ENCODE results near the gene KIF16B.
"Not testable (repeated sequence)": the region's sequence is repeated elsewhere in the genome, so short reads cannot be mapped to it uniquely, and the experiment has no call there.

The KIF16B gene

DNA sequence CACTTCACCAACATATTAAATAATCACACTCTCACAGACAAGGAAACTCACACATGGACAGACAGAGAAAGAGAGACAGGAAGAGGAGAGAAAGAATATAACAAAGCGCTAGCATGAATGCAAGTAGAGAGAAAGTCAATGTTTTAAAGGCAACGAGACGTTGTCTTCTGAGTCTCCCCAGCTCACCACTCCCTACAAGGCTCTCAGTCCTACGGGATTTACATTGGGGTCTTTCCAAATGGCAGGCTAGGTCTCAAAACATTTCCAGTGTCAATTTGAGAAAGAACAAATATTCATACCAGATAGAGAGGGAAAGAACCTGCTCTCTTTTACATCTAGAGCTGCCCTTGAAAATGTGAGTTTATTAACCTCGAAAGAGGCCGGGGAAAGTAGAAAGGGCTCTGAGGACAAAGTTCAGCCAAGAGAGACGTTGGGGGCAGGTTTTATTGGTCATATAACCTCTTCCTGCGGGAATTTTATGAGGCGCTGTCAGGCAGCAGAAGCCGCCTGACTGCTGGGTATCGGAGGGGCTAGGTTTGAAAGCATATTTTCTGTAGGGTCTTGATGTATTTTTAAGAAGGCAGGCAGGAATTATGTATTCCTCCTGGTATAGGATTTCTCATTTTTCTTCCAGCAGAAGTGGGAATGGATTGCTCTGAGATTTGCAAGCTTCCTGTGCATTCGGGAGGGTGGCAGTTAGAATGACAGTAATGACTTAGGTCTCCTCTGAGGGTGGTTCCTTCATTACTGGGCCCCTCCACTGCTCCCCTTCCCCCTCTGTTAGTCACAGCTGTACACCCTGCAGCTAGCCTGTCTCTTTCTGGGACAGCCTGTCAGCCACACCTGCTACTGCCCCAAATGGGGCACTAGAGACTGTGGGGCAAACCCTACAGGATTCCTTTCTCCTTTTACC lies 34.4 kb upstream of the KIF16B start:
- Mint-ChIP-seq H3K36me3 (ENCODE audit: low read depth) (no peaks in the 10 kb centered on the region), H3K27me3 (peaks cover 7% of the 10 kb centered on the region), H3K4me3 (no peak overlapping the region), H3K9me3 (no peaks in the 10 kb centered on the region), H3K4me1 (ENCODE audit: low read depth) (no peaks in the 10 kb centered on the region), H3K27ac (no peak overlapping the region)
- intact Hi-C loops (cut with micrococcal nuclease) = no loop called here

- Mint-ChIP-seq H3K4me3 (no peak overlapping the region), H3K4me1 (ENCODE audit: low read depth) (no peaks in the 10 kb centered on the region), H3K9me3 (no peaks in the 10 kb centered on the region), H3K27ac (no peak overlapping the region), H3K27me3 (peaks cover 7% of the 10 kb centered on the region), H3K36me3 (ENCODE audit: low read depth) (no peaks in the 10 kb centered on the region)
- intact Hi-C loops (cut with micrococcal nuclease) = no loop called here
Observed at GRCh38 chr20:16606468-16607070, 33.3 kb upstream of the KIF16B start.

- H3K4me1 Mint-ChIP-seq (ENCODE audit: low read depth) = no peaks in the 10 kb centered on the region
- no peaks in the 10 kb centered on the region for H3K9me3 Mint-ChIP-seq
- no peak overlapping the region for H3K27ac Mint-ChIP-seq
- H3K4me3 Mint-ChIP-seq = no peak overlapping the region
- H3K27me3 Mint-ChIP-seq = peaks cover 3% of the 10 kb centered on the region
- no peaks in the 10 kb centered on the region for H3K36me3 Mint-ChIP-seq (ENCODE audit: low read depth)
- intact Hi-C loops (cut with micrococcal nuclease) = no loop called here
Observed at GRCh38 chr20:16601047-16601446, 27.8 kb upstream of the KIF16B start.

- Mint-ChIP-seq H3K4me1 (ENCODE audit: low read depth) (no peaks in the 10 kb centered on the region), H3K4me3 (no peak overlapping the region), H3K27me3 (peaks cover 3% of the 10 kb centered on the region), H3K27ac (no peak overlapping the region), H3K36me3 (ENCODE audit: low read depth) (no peaks in the 10 kb centered on the region), H3K9me3 (no peaks in the 10 kb centered on the region)
- intact Hi-C loops (cut with micrococcal nuclease) = no loop called here
Observed at GRCh38 chr20:16599257-16599656, 26.0 kb upstream of the KIF16B start.

DNA sequence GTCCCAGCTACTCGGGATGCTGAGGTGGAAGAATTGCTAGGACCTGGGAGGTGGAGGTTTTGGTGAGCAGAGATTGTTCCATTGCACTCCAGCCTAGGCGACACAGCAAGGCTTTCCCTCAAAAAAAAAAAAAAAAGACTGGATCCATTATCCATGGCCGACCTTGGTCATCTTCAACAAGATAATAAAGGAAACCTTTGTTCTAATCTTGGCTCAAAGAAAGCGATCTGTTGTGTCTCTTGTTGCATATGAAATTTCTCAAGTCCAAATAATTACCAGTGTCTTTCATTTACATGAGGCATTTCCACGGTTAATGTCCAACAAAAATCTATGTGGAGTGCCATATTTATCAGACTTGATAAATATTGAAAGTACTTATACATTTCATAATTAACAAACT lies 23.7 kb upstream of the KIF16B start:
- Mint-ChIP-seq H3K9me3 (no peaks in the 10 kb centered on the region), H3K27me3 (peaks cover 5% of the 10 kb centered on the region), H3K4me1 (ENCODE audit: low read depth) (no peaks in the 10 kb centered on the region), H3K36me3 (ENCODE audit: low read depth) (no peaks in the 10 kb centered on the region), H3K27ac (no peak overlapping the region), H3K4me3 (no peak overlapping the region)
- intact Hi-C loops (cut with micrococcal nuclease) = no loop called here

GRCh38 chr20:16596404-16596803 lies 23.2 kb upstream of the KIF16B start:
- H3K4me3 Mint-ChIP-seq; H3K4me1 Mint-ChIP-seq (ENCODE audit: low read depth); intact Hi-C loops (cut with micrococcal nuclease); H3K27me3 Mint-ChIP-seq; H3K27ac Mint-ChIP-seq; H3K36me3 Mint-ChIP-seq (ENCODE audit: low read depth); H3K9me3 Mint-ChIP-seq: not testable (repeated sequence)

- no peaks in the 10 kb centered on the region for H3K4me1 Mint-ChIP-seq (ENCODE audit: low read depth)
- peaks cover 5% of the 10 kb centered on the region for H3K27me3 Mint-ChIP-seq
- H3K36me3 Mint-ChIP-seq (ENCODE audit: low read depth) = no peaks in the 10 kb centered on the region
- no peak overlapping the region for H3K4me3 Mint-ChIP-seq
- no peaks in the 10 kb centered on the region for H3K9me3 Mint-ChIP-seq
- intact Hi-C loops (cut with micrococcal nuclease) = no loop called here
- no peak overlapping the region for H3K27ac Mint-ChIP-seq
Observed at GRCh38 chr20:16595376-16595775, 22.1 kb upstream of the KIF16B start.

GRCh38 chr20:16590041-16590633 lies 16.9 kb upstream of the KIF16B start:
- intact Hi-C loops (cut with micrococcal nuclease) = no loop called here
- peaks cover 12% of the 10 kb centered on the region for H3K27me3 Mint-ChIP-seq

DNA sequence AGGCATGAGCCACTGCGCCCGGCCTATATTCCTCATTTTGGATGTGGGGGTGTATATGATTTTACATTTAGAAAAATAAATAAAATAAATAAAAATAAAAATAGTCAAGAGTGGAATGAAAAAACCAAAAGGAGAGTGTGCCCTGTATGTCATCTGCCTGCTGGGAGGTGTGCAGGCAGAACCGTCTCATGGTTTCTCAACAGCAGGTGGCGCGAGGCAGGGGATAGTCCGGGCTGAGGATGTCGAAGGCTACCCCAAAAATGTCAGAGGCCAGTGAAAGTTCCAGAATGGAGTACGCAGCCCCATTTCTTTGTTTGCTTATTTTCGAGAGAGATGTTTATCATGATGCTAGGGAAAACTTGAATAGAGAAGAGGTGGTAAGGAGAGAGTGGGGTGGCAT lies 16.4 kb upstream of the KIF16B start:
- Mint-ChIP-seq H3K27me3 (peaks cover 12% of the 10 kb centered on the region), H3K36me3 (ENCODE audit: low read depth) (no peaks in the 10 kb centered on the region), H3K4me3 (no peak overlapping the region), H3K27ac (no peak overlapping the region), H3K4me1 (ENCODE audit: low read depth) (no peaks in the 10 kb centered on the region), H3K9me3 (no peaks in the 10 kb centered on the region)
- intact Hi-C loops (cut with micrococcal nuclease) = no loop called here

More at GRCh38 chr20:16590041-16590633, 16.9 kb upstream of the KIF16B start:
- H3K27ac Mint-ChIP-seq = no peak overlapping the region
- H3K9me3 Mint-ChIP-seq = no peaks in the 10 kb centered on the region
- no peaks in the 10 kb centered on the region for H3K4me1 Mint-ChIP-seq (ENCODE audit: low read depth)
- H3K4me3 Mint-ChIP-seq = no peak overlapping the region
- no peaks in the 10 kb centered on the region for H3K36me3 Mint-ChIP-seq (ENCODE audit: low read depth)

DNA sequence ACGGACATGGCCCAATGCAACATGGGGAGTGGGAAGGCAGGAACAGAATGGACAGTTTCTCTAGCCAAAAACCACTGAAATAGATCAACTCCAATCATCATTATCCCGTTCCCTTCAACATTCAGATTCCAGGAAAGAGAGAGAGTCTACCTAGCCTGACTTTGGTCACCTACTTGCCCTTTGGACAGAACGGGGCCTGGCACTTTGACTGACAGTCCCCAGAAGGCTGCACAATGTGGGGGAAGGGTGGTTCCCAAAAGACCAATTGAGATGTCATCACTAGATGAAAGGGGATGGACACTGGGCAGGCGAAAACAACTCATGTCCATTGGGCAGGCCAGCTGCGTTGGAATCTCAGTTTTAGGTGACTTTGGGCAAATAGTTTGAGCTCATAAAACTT lies 15.0 kb upstream of the KIF16B start:
- intact Hi-C loops (cut with micrococcal nuclease) = no loop called here
- no peak overlapping the region for H3K27ac Mint-ChIP-seq
- H3K4me1 Mint-ChIP-seq (ENCODE audit: low read depth) = no peaks in the 10 kb centered on the region
- no peaks in the 10 kb centered on the region for H3K36me3 Mint-ChIP-seq (ENCODE audit: low read depth)
- no peak overlapping the region for H3K4me3 Mint-ChIP-seq
- no peaks in the 10 kb centered on the region for H3K9me3 Mint-ChIP-seq
- peaks cover 15% of the 10 kb centered on the region for H3K27me3 Mint-ChIP-seq

- H3K27ac Mint-ChIP-seq = no peak overlapping the region
- no peaks in the 10 kb centered on the region for H3K36me3 Mint-ChIP-seq (ENCODE audit: low read depth)
- H3K4me1 Mint-ChIP-seq (ENCODE audit: low read depth) = no peaks in the 10 kb centered on the region
- H3K27me3 Mint-ChIP-seq = peaks cover 15% of the 10 kb centered on the region
- H3K4me3 Mint-ChIP-seq = no peak overlapping the region
- intact Hi-C loops (cut with micrococcal nuclease) = no loop called here
- H3K9me3 Mint-ChIP-seq = no peaks in the 10 kb centered on the region
Observed at GRCh38 chr20:16587066-16587465, 13.8 kb upstream of the KIF16B start.

GRCh38 chr20:16583474-16583873 lies 10.2 kb upstream of the KIF16B start:
- H3K4me1 Mint-ChIP-seq (ENCODE audit: low read depth) = no peaks in the 10 kb centered on the region
- H3K4me3 Mint-ChIP-seq = no peak overlapping the region
- peaks cover 13% of the 10 kb centered on the region for H3K27me3 Mint-ChIP-seq
- no peak overlapping the region for H3K27ac Mint-ChIP-seq
- intact Hi-C loops (cut with micrococcal nuclease) = no loop called here
- H3K36me3 Mint-ChIP-seq (ENCODE audit: low read depth) = no peaks in the 10 kb centered on the region
- no peaks in the 10 kb centered on the region for H3K9me3 Mint-ChIP-seq

- Mint-ChIP-seq H3K4me3 (no peak overlapping the region), H3K9me3 (no peaks in the 10 kb centered on the region), H3K4me1 (ENCODE audit: low read depth) (no peaks in the 10 kb centered on the region), H3K36me3 (ENCODE audit: low read depth) (no peaks in the 10 kb centered on the region), H3K27me3 (peaks cover 8% of the 10 kb centered on the region), H3K27ac (no peak overlapping the region)
- intact Hi-C loops (cut with micrococcal nuclease) = no loop called here
Observed at GRCh38 chr20:16581241-16581640, 8.0 kb upstream of the KIF16B start.

DNA sequence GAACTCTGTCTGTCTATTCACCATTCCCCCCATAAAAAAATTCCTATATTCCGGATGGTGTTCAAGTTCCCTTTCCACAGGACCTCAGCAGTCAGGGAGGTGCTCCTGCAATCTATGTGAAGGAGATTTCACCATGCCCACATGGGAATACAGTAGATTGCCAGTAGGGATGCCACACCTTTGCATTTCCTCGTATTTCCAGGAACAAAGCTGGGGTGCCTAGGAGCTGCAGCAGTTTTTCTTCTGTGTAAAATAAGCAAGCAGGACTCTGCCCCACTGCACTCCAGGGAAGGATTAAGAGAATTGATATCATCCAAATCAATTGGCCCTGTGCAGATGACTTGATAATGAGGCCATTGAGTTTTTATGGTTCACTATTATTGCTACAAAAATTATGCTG lies 7.4 kb upstream of the KIF16B start:
- Mint-ChIP-seq H3K36me3 (ENCODE audit: low read depth) (no peaks in the 10 kb centered on the region), H3K9me3 (no peaks in the 10 kb centered on the region), H3K27me3 (peaks cover 8% of the 10 kb centered on the region), H3K4me3 (no peak overlapping the region), H3K27ac (no peak overlapping the region), H3K4me1 (ENCODE audit: low read depth) (peaks cover 4% of the 10 kb centered on the region)
- intact Hi-C loops (cut with micrococcal nuclease) = no loop called here

All from dendritic cell treated with granulocyte-macrophage colony-stimulating factor and Interleukin-4, amounts not matched to agents 40 ng/mL and 50 ng/mL, for 4 days (primary cell).